GM12878 (cell line): ENCODE results near the gene ARHGAP12. TPM values are rescaled to one million over a fixed set of nuclear protein-coding genes. Genes with fewer than 3 reads are reported as not detected.

Experiments used
- ATAC-seq: fragments of 200-7000 bp; cut with Tn5 transposase; 3 replicates; pipeline ENCODE4 v1.9.1; 2020; ENCODE audit warnings: mild to moderate bottlenecking, moderate library complexity
- BruUV-seq: library from RNA; stranded (reverse); fragments of 400-500 nt; replicated peaks from 2 replicates; lab custom pipeline; 2021; lab: Mats Ljungman, UMichigan
- CTCF ChIA-PET: fragments of 300-600 bp; sonication (Branson Sonifier 250); formaldehyde crosslinking; extraction: SDS; loops from one replicate; lab custom pipeline; 2021; ENCODE audit warnings: inconsistent platforms; lab: Yijun Ruan, JAX
- POLR2A ChIA-PET: fragments of 350-600 bp; formaldehyde crosslinking; extraction: SDS; loops from one replicate; lab custom pipeline; 2021; ENCODE audit warnings: inconsistent platforms; lab: Charles Lee
- RAD21 ChIA-PET: fragments of 300-600 bp; sonication (Branson Sonifier 250); formaldehyde crosslinking; loops from one replicate; lab custom pipeline; 2023; ENCODE audit warnings: antibody characterized with exemption; ENCODE audit not compliant: unreplicated experiment; lab: Charles Lee
- SMC1A ChIA-PET: fragments of 300-600 bp; sonication (Branson Sonifier 250); formaldehyde crosslinking; loops from one replicate; lab custom pipeline; 2023; ENCODE audit not compliant: unreplicated experiment, uncharacterized antibody; lab: Charles Lee
- DNase-seq: peaks from one replicate; pipeline ENCODE4 v3.0.0-alpha.2; 2011; ENCODE audit warnings: low read depth, low spot score
- FAIRE-seq: peaks from 3 replicates; lab custom pipeline; 2011; peaks lifted over from hg19 to GRCh38; lab: Jason Lieb, UNC
- H2AFZ ChIP-seq: 2 replicates; pipeline ENCODE4 v1.6.0; 2011; ENCODE audit warnings: low read depth, low read length, control low read depth; ENCODE audit not compliant: control insufficient read depth
- H3K27ac ChIP-seq: 2 replicates; pipeline ENCODE4 v1.5.1; 2011; ENCODE audit warnings: control low read depth; ENCODE audit not compliant: control insufficient read depth, insufficient read depth
- H3K27me3 ChIP-seq, 2 experiments: replicated peaks in 1 of 2; 2 replicates each; pipeline versions ENCODE4 v1.6.0 to v1.6.1; 2011; ENCODE audit warnings: low read length in 1 of 2; ENCODE audit not compliant: control insufficient read depth in 2 of 2, insufficient read depth in 2 of 2
- H3K36me3 ChIP-seq, 2 experiments: 2 replicates each; pipeline ENCODE4 v1.5.1; 2011; ENCODE audit warnings: low read length in 1 of 2; ENCODE audit not compliant: control insufficient read depth in 2 of 2, insufficient read depth in 2 of 2
- H3K4me1 ChIP-seq: 2 replicates; pipeline ENCODE4 v1.6.1; 2011; ENCODE audit warnings: mild to moderate bottlenecking, low read length, moderate library complexity, mixed read lengths; ENCODE audit not compliant: control insufficient read depth, insufficient read depth
- H3K4me2 ChIP-seq: 2 replicates; pipeline ENCODE4 v1.6.0; 2011; ENCODE audit warnings: control low read depth; ENCODE audit not compliant: control insufficient read depth, insufficient read depth
- H3K4me3 ChIP-seq: fragments of 200-600 bp; sonication (generic); 2 replicates; pipeline ENCODE4 v1.5.1; 2016
- H3K79me2 ChIP-seq: 2 replicates; pipeline ENCODE4 v1.6.0; 2011; ENCODE audit warnings: low read length; ENCODE audit not compliant: control insufficient read depth, insufficient read depth
- H3K9ac ChIP-seq: 2 replicates; pipeline ENCODE4 v1.8.0; 2011; ENCODE audit warnings: low read length, control low read depth, mixed read lengths; ENCODE audit not compliant: control insufficient read depth, insufficient read depth
- H3K9me3 ChIP-seq: replicated peaks from 3 replicates; pipeline ENCODE4 v1.5.1; 2011; ENCODE audit warnings: mild to moderate bottlenecking, low read length; ENCODE audit not compliant: control insufficient read depth, insufficient read depth
- H4K20me1 ChIP-seq: 2 replicates; pipeline ENCODE4 v1.6.0; 2011; ENCODE audit not compliant: control insufficient read depth, insufficient read depth
- BCL11A ChIP-seq: IDR thresholded peaks from 2 replicates; pipeline ENCODE4 v1.6.1; 2011; ENCODE audit warnings: low read depth, low read length
- BRCA1 ChIP-seq: IDR thresholded peaks from 2 replicates; pipeline ENCODE4 v1.6.1; 2011; ENCODE audit warnings: low read depth, low read length, improper control_type of control experiment
- GABPA ChIP-seq: IDR thresholded peaks from 2 replicates; pipeline ENCODE4 v1.6.1; 2014; ENCODE audit warnings: antibody characterized with exemption, low read depth, mild to moderate bottlenecking, inconsistent platforms
- MTA3 ChIP-seq: IDR thresholded peaks from 2 replicates; pipeline ENCODE4 v1.6.1; 2012; ENCODE audit warnings: low read length, inconsistent platforms, borderline replicate concordance
- POU2F2 ChIP-seq: IDR thresholded peaks from 3 replicates; pipeline ENCODE4 v1.6.1; 2011; ENCODE audit warnings: low read depth, mild to moderate bottlenecking, low read length, borderline replicate concordance
- RB1 ChIP-seq: fragments of 450-650 bp; formaldehyde crosslinking; IDR thresholded peaks from 2 replicates; pipeline ENCODE4 v1.6.1; 2017; ENCODE audit warnings: mild to moderate bottlenecking, borderline replicate concordance
- RFX5 ChIP-seq: IDR thresholded peaks from 2 replicates; pipeline ENCODE4 v1.6.1; 2011; ENCODE audit warnings: low read depth, low read length, improper control_type of control experiment
- SUPT20H ChIP-seq: IDR thresholded peaks from 2 replicates; pipeline ENCODE4 v1.6.1; 2011; ENCODE audit warnings: low read depth, mild to moderate bottlenecking, low read length, moderate library complexity, borderline replicate concordance; ENCODE audit not compliant: control insufficient read depth
- ZBED1 ChIP-seq: IDR thresholded peaks from 2 replicates; pipeline ENCODE4 v1.6.1; 2016; ENCODE audit warnings: borderline replicate concordance
- WGBS: methylation state at CpG from one replicate; pipeline ENCODE4 v1.1.6; 2016; ENCODE audit warnings: low lambda C conversion rate; ENCODE audit not compliant: insufficient replicate concordance, insufficient coverage; ENCODE audit errors: missing lambda C conversion rate; 5-methylcytosine and 5-hydroxymethylcytosine counted together
- in situ Hi-C: fragments of 300-500 bp; cut with MboI; formaldehyde crosslinking; loops from 9 replicates; pipeline ENCODE4 v1.14.3; 2018; ENCODE audit warnings: mixed read lengths
- intact Hi-C: fragments of 100-400 bp; cut with micrococcal nuclease; formaldehyde crosslinking; loops from one replicate; pipeline ENCODE4 v1.14.2; 2022; ENCODE audit not compliant: unreplicated experiment
- polyA plus RNA-seq, 11 experiments: library from polyadenylated mRNA; depleted of rRNA in 4 of 11; unstranded in 6 of 11; stranded (reverse) in 5 of 11; fragments of >200 nt; fragmentation: Nextera tagmentation in 4 of 11; fragmentation: Illumina TruSeq in 1 of 11; extraction: Ambion mirVana in 4 of 11; extraction: Trizol in 1 of 11; gene quantifications; 1 replicate in 1 of 11; 2 replicates in 10 of 11; pipeline versions ENCODE4 v1.2.1 to v1.2.3, GENCODE V29; 2011 to 2016; ENCODE audit warnings: inconsistent platforms in 2 of 11, missing spikeins in 2 of 11, low read depth in 1 of 11
- total RNA-seq, 4 experiments: library from RNA; depleted of rRNA in 3 of 4; stranded (reverse); fragments of >200 nt in 3 of 4; fragmentation: Illumina TruSeq in 1 of 4; extraction: Trizol in 1 of 4; gene quantifications; 2 replicates each; pipeline versions ENCODE4 v1.2.1 to v1.2.3, GENCODE V29; 2013 to 2021
- TF ChIP-seq, protein P1 (sequence below): fragments of 450-650 bp; IDR thresholded peaks from 2 replicates; pipeline ENCODE4 v1.6.1; 2017; ENCODE audit warnings: borderline replicate concordance
- TF ChIP-seq, protein P2 (sequence below): fragments of 450-650 bp; conservative IDR thresholded peaks from 2 replicates; pipeline ENCODE4 v1.6.1; 2017; ENCODE audit warnings: mild to moderate bottlenecking, moderate library complexity

ARHGAP12 gene
- total and polyA plus RNA-seq, 10 of the 15 experiments (the other 5 are each of a cell fraction or from before 2014, with no cell fraction given), result 5.4 to 15.6 (median 8.5) TPM

DNA sequence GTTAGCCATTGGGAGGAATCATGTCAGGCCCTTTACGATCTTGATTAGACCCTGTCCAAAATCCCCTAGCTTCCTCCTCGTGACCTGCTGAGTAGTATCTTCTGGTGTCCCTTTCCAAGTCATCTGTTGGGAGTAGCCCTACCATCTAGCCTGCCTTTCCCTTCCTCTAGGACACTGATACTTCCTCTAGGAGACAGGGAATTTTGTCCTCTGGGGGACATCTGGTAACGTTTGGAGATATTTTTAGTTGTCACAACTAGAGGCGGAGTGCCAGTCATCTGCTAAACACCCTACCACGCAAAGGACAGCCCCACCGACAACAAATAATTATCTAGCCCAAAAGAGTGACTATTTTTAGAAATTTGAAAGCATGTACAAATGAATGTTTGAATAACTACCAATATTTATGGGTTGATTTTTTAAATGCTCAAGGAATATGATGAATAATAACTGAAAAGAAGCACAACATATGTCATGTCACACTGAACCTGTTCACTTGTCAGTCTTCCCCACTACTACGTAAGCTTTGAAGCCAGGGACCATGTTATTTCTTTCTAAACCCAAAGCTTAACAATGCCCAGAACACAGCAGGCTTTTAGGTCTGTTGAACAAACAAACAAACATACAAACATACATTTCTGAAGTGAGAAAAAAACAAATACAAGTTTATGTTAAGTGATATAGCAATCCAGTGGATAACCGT, 105.9 kb downstream of the ARHGAP12 start:
- CTCF ChIA-PET, result interaction anchor here (0.7 to 2.5 kb wide), 3 partner anchors 10 to 1039 kb away, joined by 3 to 11 read pairs (median 3); no protein-coding TSS in a partner anchor
- H3K27ac ChIP-seq, result no peak overlapping the region
- POLR2A ChIA-PET, result no interaction called here
- RAD21 ChIA-PET, result interaction anchor here (1.0 to 1.5 kb wide), 2 partner anchors 27 to 34 kb away, joined by 3 read pairs; no protein-coding TSS in a partner anchor
- no peak for DNase-seq
- H3K9me3 ChIP-seq, result no peaks in the 10 kb centered on the region
- H2AFZ ChIP-seq, result no peak overlapping the region
- no peak for TF ChIP-seq SUPT20H
- TF ChIP-seq RFX5, result no peak
- no peak for TF ChIP-seq MTA3
- no peak for TF ChIP-seq POU2F2
- no peak for TF ChIP-seq GABPA
- ATAC-seq, result no peak
- H3K79me2 ChIP-seq, result no peaks in the 10 kb centered on the region
- H3K4me2 ChIP-seq, result no peak overlapping the region
- no TSS peak for BruUV-seq
- SMC1A ChIA-PET, result interaction anchor here (1.2 to 1.4 kb wide), 2 partner anchors 15 to 533 kb away, joined by 3 to 4 read pairs; no protein-coding TSS in a partner anchor
- intact Hi-C loops, result no loop called here
- WGBS, result 59% methylated on average over 8 of the region's 8 CpGs
- H3K9ac ChIP-seq, result no peak overlapping the region
- no peak overlapping the region for H3K4me3 ChIP-seq
- no peaks in the 10 kb centered on the region for H4K20me1 ChIP-seq
- no peaks in the 10 kb centered on the region for H3K27me3 ChIP-seq
- H3K36me3 ChIP-seq, result 0 out of 4 replicates have a peak, but pooled peaks cover 0 to 2% of the 10 kb centered on the region in 2 experiments
- no peak for FAIRE-seq
- no peaks in the 10 kb centered on the region for H3K4me1 ChIP-seq
- in situ Hi-C loops, result no loop called here

DNA sequence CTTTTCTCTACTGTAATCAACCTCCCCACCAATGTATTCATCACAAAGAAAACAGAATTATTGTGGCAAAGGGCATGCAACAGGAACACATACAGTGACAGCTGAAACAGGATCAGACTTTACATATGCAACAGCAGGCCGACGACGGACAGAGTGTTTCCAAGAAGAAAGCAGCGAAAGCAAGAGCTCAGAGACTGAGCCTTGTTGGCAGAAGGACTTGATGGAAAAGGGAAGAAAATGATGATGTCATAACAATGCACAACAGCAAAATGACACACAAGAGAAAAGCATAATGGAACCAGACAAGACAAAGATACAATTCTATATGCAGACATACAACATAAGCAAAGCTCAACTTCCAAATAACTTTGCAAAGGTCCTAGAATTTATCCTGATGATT, 106.5 kb downstream of the ARHGAP12 start:
- H2AFZ ChIP-seq, result no peak overlapping the region
- ChIA-PET SMC1A (interaction anchor here (0.6 to 1.6 kb wide), 6 partner anchors 9 to 532 kb away, joined by 3 to 5 read pairs (median 3); no protein-coding TSS in a partner anchor), POLR2A (no interaction called here), RAD21 (interaction anchor here (1.5 kb wide), 1 partner anchor 28 kb away, joined by 3 read pairs; no protein-coding TSS in a partner anchor), CTCF (interaction anchor here (0.7 to 2.5 kb wide), 3 partner anchors 9 to 244 kb away, joined by 3 to 11 read pairs (median 4); no protein-coding TSS in a partner anchor)
- H3K4me2 ChIP-seq, result no peak overlapping the region
- no TSS peak for BruUV-seq
- FAIRE-seq (no peak), DNase-seq (no peak), ATAC-seq (no peak)
- H3K9ac ChIP-seq, result no peak overlapping the region
- in situ Hi-C loops (no loop called here), intact Hi-C loops (no loop called here)
- no peaks in the 10 kb centered on the region for H3K4me1 ChIP-seq
- H3K4me3 ChIP-seq, result no peak overlapping the region
- TF ChIP-seq RB1 (no peak), ZBED1 (no peak), BCL11A (no peak), BRCA1 (no peak)
- TF ChIP-seq, protein P1, sequence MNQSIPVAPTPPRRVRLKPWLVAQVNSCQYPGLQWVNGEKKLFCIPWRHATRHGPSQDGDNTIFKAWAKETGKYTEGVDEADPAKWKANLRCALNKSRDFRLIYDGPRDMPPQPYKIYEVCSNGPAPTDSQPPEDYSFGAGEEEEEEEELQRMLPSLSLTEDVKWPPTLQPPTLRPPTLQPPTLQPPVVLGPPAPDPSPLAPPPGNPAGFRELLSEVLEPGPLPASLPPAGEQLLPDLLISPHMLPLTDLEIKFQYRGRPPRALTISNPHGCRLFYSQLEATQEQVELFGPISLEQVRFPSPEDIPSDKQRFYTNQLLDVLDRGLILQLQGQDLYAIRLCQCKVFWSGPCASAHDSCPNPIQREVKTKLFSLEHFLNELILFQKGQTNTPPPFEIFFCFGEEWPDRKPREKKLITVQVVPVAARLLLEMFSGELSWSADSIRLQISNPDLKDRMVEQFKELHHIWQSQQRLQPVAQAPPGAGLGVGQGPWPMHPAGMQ, result no peak
- TF ChIP-seq, protein P2, sequence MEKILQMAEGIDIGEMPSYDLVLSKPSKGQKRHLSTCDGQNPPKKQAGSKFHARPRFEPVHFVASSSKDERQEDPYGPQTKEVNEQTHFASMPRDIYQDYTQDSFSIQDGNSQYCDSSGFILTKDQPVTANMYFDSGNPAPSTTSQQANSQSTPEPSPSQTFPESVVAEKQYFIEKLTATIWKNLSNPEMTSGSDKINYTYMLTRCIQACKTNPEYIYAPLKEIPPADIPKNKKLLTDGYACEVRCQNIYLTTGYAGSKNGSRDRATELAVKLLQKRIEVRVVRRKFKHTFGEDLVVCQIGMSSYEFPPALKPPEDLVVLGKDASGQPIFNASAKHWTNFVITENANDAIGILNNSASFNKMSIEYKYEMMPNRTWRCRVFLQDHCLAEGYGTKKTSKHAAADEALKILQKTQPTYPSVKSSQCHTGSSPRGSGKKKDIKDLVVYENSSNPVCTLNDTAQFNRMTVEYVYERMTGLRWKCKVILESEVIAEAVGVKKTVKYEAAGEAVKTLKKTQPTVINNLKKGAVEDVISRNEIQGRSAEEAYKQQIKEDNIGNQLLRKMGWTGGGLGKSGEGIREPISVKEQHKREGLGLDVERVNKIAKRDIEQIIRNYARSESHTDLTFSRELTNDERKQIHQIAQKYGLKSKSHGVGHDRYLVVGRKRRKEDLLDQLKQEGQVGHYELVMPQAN, result no peak
- no peak overlapping the region for H3K27ac ChIP-seq
- H4K20me1 ChIP-seq, result no peaks in the 10 kb centered on the region
- no peaks in the 10 kb centered on the region for H3K9me3 ChIP-seq
- 0 out of 4 replicates have a peak, but pooled peaks cover 0 to 2% of the 10 kb centered on the region in 2 experiments for H3K36me3 ChIP-seq
- WGBS, result 100% methylated on average over 4 of the region's 4 CpGs
- H3K27me3 ChIP-seq, result no peaks in the 10 kb centered on the region
- no peaks in the 10 kb centered on the region for H3K79me2 ChIP-seq
